Eye (tissue), 1 donor: Measurements from ENCODE around the gene CIDEB.
"Not testable (repeated sequence)": the region's sequence is repeated elsewhere in the genome, so short reads cannot be mapped to it uniquely, and the experiment has no call there.

Source experiments
- DNase-seq: peaks from one replicate; pipeline ENCODE4 v3.0.0-alpha.2; 2015

The CIDEB gene

GRCh38 chr14:24307575-24308341, at the start of gene CIDEB:
TSS of gene CIDEB (minus strand) at chr14:24307977. CDS start at chr14:24307858, 119 bp downstream.
- peak; percentile 89 for DNase-seq

GRCh38 chr14:24356208-24356607, 48.4 kb upstream of the CIDEB start:
- DNase-seq, result no peak

- no peak for DNase-seq
Observed at GRCh38 chr14:24355009-24355408, 47.2 kb upstream of the CIDEB start.

- not testable (repeated sequence) for DNase-seq
Observed at GRCh38 chr14:24354482-24354825, 46.7 kb upstream of the CIDEB start.

GRCh38 chr14:24353559-24354481, 46.0 kb upstream of the CIDEB start:
- DNase-seq, result no peak

- no peak for DNase-seq
Observed at GRCh38 chr14:24351517-24351916, 43.7 kb upstream of the CIDEB start.

GRCh38 chr14:24349742-24350141, 42.0 kb upstream of the CIDEB start:
- DNase-seq, result no peak

- DNase-seq, result no peak
Observed at GRCh38 chr14:24348186-24348585, 40.4 kb upstream of the CIDEB start.

- no peak for DNase-seq
Observed at GRCh38 chr14:24347134-24347533, 39.4 kb upstream of the CIDEB start.

GRCh38 chr14:24343795-24344660, 36.3 kb upstream of the CIDEB start:
- no peak for DNase-seq

GRCh38 chr14:24342889-24343288, 35.1 kb upstream of the CIDEB start:
- DNase-seq, result no peak

GRCh38 chr14:24340606-24341005, 32.8 kb upstream of the CIDEB start:
- no peak for DNase-seq

GRCh38 chr14:24339284-24340151, 31.7 kb upstream of the CIDEB start, which contains the start of gene RIPK3:
TSS of gene RIPK3 (minus strand) at chr14:24339991. CDS start at chr14:24339826, 165 bp downstream.
- DNase-seq, result peak; percentile 51

- no peak for DNase-seq
Observed at GRCh38 chr14:24338843-24339242, 31.1 kb upstream of the CIDEB start.

- DNase-seq, result no peak
Observed at GRCh38 chr14:24337824-24338175, 30.0 kb upstream of the CIDEB start.

- DNase-seq, result no peak
Observed at GRCh38 chr14:24337144-24337823, 29.5 kb upstream of the CIDEB start.

- no peak for DNase-seq
Observed at GRCh38 chr14:24335461-24336171, 27.8 kb upstream of the CIDEB start.

GRCh38 chr14:24334431-24335291, 26.9 kb upstream of the CIDEB start, which contains the start of gene ADCY4:
TSS of gene ADCY4 (minus strand) at chr14:24335071. CDS start at chr14:24334652, 419 bp downstream.
- peak; percentile 48 for DNase-seq

- peak; percentile 93 for DNase-seq
Observed at GRCh38 chr14:24332268-24332993, 24.7 kb upstream of the CIDEB start.
